Mesenchymal stem cell (in vitro differentiated cells and primary cell): ENCODE measurements around the gene OR4M2. TPM values are rescaled to one million over a fixed set of nuclear protein-coding genes. Genes with fewer than 3 reads are reported as not detected.
"Not testable (repeated sequence)": the region's sequence is repeated elsewhere in the genome, so short reads cannot be mapped to it uniquely, and the experiment has no call there.

Experiments used
- DNase-seq: peaks from one replicate; pipeline ENCODE4 v3.0.0-alpha.2; 2013
- H2AFZ ChIP-seq: one replicate; pipeline ENCODE4 v1.6.1; 2013; ENCODE audit warnings: low read depth, mild to moderate bottlenecking, control low read depth, inconsistent platforms, low read length, moderate library complexity
- H2AK5ac ChIP-seq: 2 replicates; pipeline ENCODE4 v1.6.1; 2013; ENCODE audit warnings: low read length, moderate library complexity, mild to moderate bottlenecking, inconsistent platforms; ENCODE audit not compliant: severe bottlenecking
- H2BK120ac ChIP-seq: one replicate; pipeline ENCODE4 v1.6.1; 2013; ENCODE audit warnings: low read depth, mild to moderate bottlenecking, inconsistent platforms, low read length, moderate library complexity
- H2BK12ac ChIP-seq, 2 experiments: one replicate each; pipeline ENCODE4 v1.6.1; 2013; ENCODE audit warnings: inconsistent platforms in 2 of 2, low read length in 2 of 2, mild to moderate bottlenecking in 2 of 2, moderate library complexity in 2 of 2, control low read depth in 1 of 2
- H2BK15ac ChIP-seq: one replicate; pipeline ENCODE4 v1.6.1; 2013; ENCODE audit warnings: mild to moderate bottlenecking, low read depth, inconsistent platforms; ENCODE audit not compliant: poor library complexity, severe bottlenecking
- H2BK5ac ChIP-seq: 2 replicates; pipeline ENCODE4 v1.6.1; 2013; ENCODE audit warnings: low read depth, mild to moderate bottlenecking, low read length, control low read depth, inconsistent platforms; ENCODE audit not compliant: poor library complexity, severe bottlenecking
- H3K14ac ChIP-seq, 2 experiments: one replicate each; pipeline ENCODE4 v1.6.1; 2013; ENCODE audit warnings: inconsistent platforms in 2 of 2, low read length in 2 of 2, control low read depth in 1 of 2, mild to moderate bottlenecking in 1 of 2, moderate library complexity in 1 of 2
- H3K18ac ChIP-seq, 2 experiments: one replicate each; pipeline ENCODE4 v1.6.1; 2013; ENCODE audit warnings: inconsistent platforms in 2 of 2, low read length in 2 of 2, control low read depth in 1 of 2, low read depth in 1 of 2, mild to moderate bottlenecking in 1 of 2
- H3K23ac ChIP-seq, 2 experiments: one replicate each; pipeline ENCODE4 v1.6.1; 2013; ENCODE audit warnings: inconsistent platforms in 2 of 2, low read length in 2 of 2, mild to moderate bottlenecking in 2 of 2, moderate library complexity in 2 of 2, control low read depth in 1 of 2
- H3K27ac ChIP-seq: 2 replicates; pipeline ENCODE4 v1.5.1; 2013; ENCODE audit warnings: mild to moderate bottlenecking, moderate library complexity, low read length, control low read depth, inconsistent platforms; ENCODE audit not compliant: poor library complexity, severe bottlenecking
- H3K27me3 ChIP-seq, 2 experiments: 2 replicates each; pipeline versions ENCODE4 v1.6.1 to v1.7.0; 2013; ENCODE audit warnings: low read length in 2 of 2, mild to moderate bottlenecking in 2 of 2, moderate library complexity in 2 of 2, control low read depth in 1 of 2, inconsistent platforms in 1 of 2; ENCODE audit not compliant: control insufficient read depth in 1 of 2, insufficient read depth in 1 of 2
- H3K36me3 ChIP-seq, 2 experiments: 2 replicates each; pipeline versions ENCODE4 v1.6.1 to v1.7.0; 2013; ENCODE audit warnings: low read length in 2 of 2, control low read depth in 1 of 2, inconsistent platforms in 1 of 2, low read depth in 1 of 2, mild to moderate bottlenecking in 1 of 2; ENCODE audit not compliant: insufficient read depth in 2 of 2, control insufficient read depth in 1 of 2
- H3K4ac ChIP-seq, 2 experiments: one replicate each; pipeline ENCODE4 v1.6.1; 2013; ENCODE audit warnings: inconsistent platforms in 2 of 2, low read length in 2 of 2, mild to moderate bottlenecking in 2 of 2, moderate library complexity in 2 of 2, control low read depth in 1 of 2, low read depth in 1 of 2
- H3K4me1 ChIP-seq: 2 replicates; pipeline ENCODE4 v1.6.1; 2013; ENCODE audit warnings: low read depth, low read length, control low read depth; ENCODE audit not compliant: control insufficient read depth, insufficient read depth
- H3K4me2 ChIP-seq: 2 replicates; pipeline ENCODE4 v1.6.1; 2013; ENCODE audit warnings: low read length, mild to moderate bottlenecking, inconsistent platforms; ENCODE audit not compliant: poor library complexity, severe bottlenecking
- H3K4me3 ChIP-seq, 2 experiments: 2 replicates each; pipeline versions ENCODE4 v1.5.1 to v1.7.0; 2013; ENCODE audit warnings: low read length in 2 of 2, mild to moderate bottlenecking in 2 of 2, control low read depth in 1 of 2, low read depth in 1 of 2; ENCODE audit not compliant: insufficient read depth in 1 of 2
- H3K79me1 ChIP-seq: replicated peaks from 2 replicates; pipeline ENCODE4 v1.6.1; 2013; ENCODE audit warnings: mild to moderate bottlenecking, control low read depth, low read length, inconsistent platforms; ENCODE audit not compliant: poor library complexity, severe bottlenecking
- H3K9ac ChIP-seq: 2 replicates; pipeline ENCODE4 v1.7.0; 2013; ENCODE audit warnings: mild to moderate bottlenecking, low read length, moderate library complexity
- H3K9me3 ChIP-seq: 2 replicates; pipeline ENCODE4 v1.7.0; 2013; ENCODE audit warnings: mild to moderate bottlenecking, low read length; ENCODE audit not compliant: control insufficient read depth
- H4K8ac ChIP-seq: one replicate; pipeline ENCODE4 v1.6.1; 2013; ENCODE audit warnings: inconsistent platforms, mild to moderate bottlenecking, low read length, moderate library complexity
- H4K91ac ChIP-seq: one replicate; pipeline ENCODE4 v1.6.1; 2013; ENCODE audit warnings: mild to moderate bottlenecking, low read length, inconsistent platforms
- WGBS: methylation state at CpG from one replicate; pipeline ENCODE4 v1.1.7; 2013; ENCODE audit warnings: mixed read lengths; 5-methylcytosine and 5-hydroxymethylcytosine counted together
- polyA plus RNA-seq, 2 experiments: library from polyadenylated mRNA; stranded (reverse); fragments of 200-250 nt; gene quantifications; one replicate each; pipeline ENCODE4 v1.2.3, GENCODE V29; 2013

The OR4M2 gene
- polyA plus RNA-seq (2013, experiment 1 of 2) = not detected
- not detected for polyA plus RNA-seq (2013, experiment 2 of 2)

DNA sequence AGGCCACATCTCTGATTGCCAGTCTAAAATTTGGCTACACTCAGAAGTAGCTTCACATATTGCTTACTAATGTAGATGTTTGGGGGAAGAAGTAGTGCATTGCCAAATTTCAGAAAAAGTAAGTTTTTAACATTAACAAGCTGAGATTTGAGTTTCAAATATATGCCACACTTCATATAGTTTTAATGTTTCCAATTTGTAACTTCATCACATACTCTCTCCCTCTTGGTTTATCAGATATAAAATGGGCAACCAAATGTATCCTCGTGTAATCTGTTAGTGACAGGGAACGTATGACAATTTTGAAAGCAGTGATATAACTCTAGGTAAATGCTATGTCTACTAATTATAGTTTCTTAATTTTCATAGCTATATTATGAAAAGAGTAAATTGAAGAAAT is at the start of gene OR4M2:
OR4M2 (plus strand) TSS at position 301 of the 400 bp plus-strand sequence; CDS start at position 399, 98 bp downstream.
- H3K4me1 ChIP-seq, H4K8ac ChIP-seq, H3K27me3 ChIP-seq, H3K4me3 ChIP-seq, H3K4me2 ChIP-seq, H3K9me3 ChIP-seq, H3K79me1 ChIP-seq, DNase-seq, H3K9ac ChIP-seq, H2BK120ac ChIP-seq, H3K14ac ChIP-seq, H4K91ac ChIP-seq, H2AK5ac ChIP-seq, H3K4ac ChIP-seq, H2BK12ac ChIP-seq, H2BK15ac ChIP-seq, H2BK5ac ChIP-seq, H2AFZ ChIP-seq, H3K36me3 ChIP-seq, H3K18ac ChIP-seq, H3K23ac ChIP-seq, H3K27ac ChIP-seq: not testable (repeated sequence)
- no CpG with 5 or more reads among the region's 2 CpGs for WGBS

GRCh38 chr15:22069267-22069666 is 11.1 kb upstream of the OR4M2 start:
- H3K36me3 ChIP-seq, H3K27ac ChIP-seq, H2BK12ac ChIP-seq, H4K91ac ChIP-seq, H3K79me1 ChIP-seq, H2BK15ac ChIP-seq, H3K4me1 ChIP-seq, H3K18ac ChIP-seq, H2BK5ac ChIP-seq, H3K4me3 ChIP-seq, H3K4ac ChIP-seq, H3K9ac ChIP-seq, H3K27me3 ChIP-seq, H4K8ac ChIP-seq, H3K23ac ChIP-seq, H2AFZ ChIP-seq, H3K14ac ChIP-seq, H2AK5ac ChIP-seq, H2BK120ac ChIP-seq, H3K9me3 ChIP-seq, DNase-seq, H3K4me2 ChIP-seq: not testable (repeated sequence)

- not testable (repeated sequence) for H4K91ac ChIP-seq, H3K4me2 ChIP-seq, H3K14ac ChIP-seq, H3K9me3 ChIP-seq, H3K36me3 ChIP-seq, H3K27me3 ChIP-seq, DNase-seq, H2BK15ac ChIP-seq, H3K4me1 ChIP-seq, H3K27ac ChIP-seq, H2AK5ac ChIP-seq, H3K23ac ChIP-seq, H3K18ac ChIP-seq, H2AFZ ChIP-seq, H3K9ac ChIP-seq, H2BK120ac ChIP-seq, H2BK12ac ChIP-seq, H2BK5ac ChIP-seq, H3K4me3 ChIP-seq, H3K79me1 ChIP-seq, H3K4ac ChIP-seq, H4K8ac ChIP-seq
- WGBS = no CpG with 5 or more reads among the region's 3 CpGs
These were observed 1.1 kb downstream of the OR4M2 start for GRCh38 chr15:22081386-22081785.

- H3K9me3 ChIP-seq, H3K27ac ChIP-seq, H2AK5ac ChIP-seq, H3K27me3 ChIP-seq, H3K14ac ChIP-seq, H2BK12ac ChIP-seq, H2BK120ac ChIP-seq, H3K23ac ChIP-seq, H3K79me1 ChIP-seq, H3K4me1 ChIP-seq, H2AFZ ChIP-seq, H4K8ac ChIP-seq, H3K9ac ChIP-seq, H3K4ac ChIP-seq, H3K4me2 ChIP-seq, H3K4me3 ChIP-seq, H2BK15ac ChIP-seq, H3K18ac ChIP-seq, H4K91ac ChIP-seq, H2BK5ac ChIP-seq, H3K36me3 ChIP-seq, DNase-seq: not testable (repeated sequence)
- WGBS = no CpG with 5 or more reads among the region's 16 CpGs
These were observed 18.4 kb downstream of the OR4M2 start for GRCh38 chr15:22098616-22099253.
